Measurements from ENCODE around the gene SBK2.

- no peak for TF ChIP-seq CTCF (conservative IDR thresholded peaks at IDR 0.05 in 1 of 2, IDR thresholded peaks at IDR 0.05 in 1 of 2; ENCODE audit: low read depth in 1 of 2, low read length in 2 of 2)
- no peak for TF ChIP-seq EZH2 (IDR thresholded peaks at IDR 0.05; ENCODE audit: low read length, missing control alignments)
Observed at GRCh38 chr19:55479045-55479444, 57.9 kb downstream of the SBK2 start.
